Stimulated activated CD4-positive, alpha-beta T cell treated with anti-CD3 and anti-CD28 coated beads, TNF-alpha, amount 100 ng/mL, for 24 hours (primary cell): ENCODE data around the gene CD248.
"Not testable (repeated sequence)": the region's sequence is repeated elsewhere in the genome, so short reads cannot be mapped to it uniquely, and the experiment has no call there.

Source experiments
- DNase-seq, 3 experiments: peaks; one replicate each; pipeline ENCODE4 v3.0.0-alpha.2; 2020; ENCODE audit warnings: low read depth in 3 of 3

Gene CD248

GRCh38 chr11:66316849-66317251, at the start of gene CD248:
CD248 (minus strand) TSS chr11:66317044; CDS start chr11:66317027, 17 bp downstream.
- DNase-seq, result no peak

GRCh38 chr11:66365711-66366619, 49.1 kb upstream of the CD248 start:
- no peak for DNase-seq

- DNase-seq, result no peak
Observed at GRCh38 chr11:66365166-66365565, 48.3 kb upstream of the CD248 start.

GRCh38 chr11:66363805-66364535, 47.1 kb upstream of the CD248 start:
- peak; percentile 40 to 79 (median 54) for DNase-seq

- DNase-seq, result no peak
Observed at GRCh38 chr11:66363187-66363601, 46.4 kb upstream of the CD248 start.

GRCh38 chr11:66362481-66363147, 45.8 kb upstream of the CD248 start:
- no peak for DNase-seq

- DNase-seq, result no peak
Observed at GRCh38 chr11:66361502-66361941, 44.7 kb upstream of the CD248 start.

GRCh38 chr11:66360406-66361073, 43.7 kb upstream of the CD248 start:
- DNase-seq, result no peak

- no peak for DNase-seq
Observed at GRCh38 chr11:66359662-66360087, 42.8 kb upstream of the CD248 start.

GRCh38 chr11:66350560-66351235, 33.9 kb upstream of the CD248 start:
- DNase-seq, result not testable (repeated sequence)

GRCh38 chr11:66349084-66349386, 32.2 kb upstream of the CD248 start:
- no peak for DNase-seq

- peak; percentile 72 to 88 (median 73) for DNase-seq
Observed at GRCh38 chr11:66347425-66348276, 30.8 kb upstream of the CD248 start, which contains the start of gene B4GAT1. B4GAT1 (minus strand) TSS chr11:66347629; CDS start chr11:66347545, 84 bp downstream.

GRCh38 chr11:66346476-66347424, 29.9 kb upstream of the CD248 start:
- DNase-seq, result no peak

- no peak for DNase-seq
Observed at GRCh38 chr11:66345316-66345649, 28.4 kb upstream of the CD248 start.

- peak; percentile 92 to 97 (median 95) for DNase-seq
Observed at GRCh38 chr11:66344550-66345315, 27.9 kb upstream of the CD248 start, which contains the start of gene BRMS1. BRMS1 (minus strand) TSS chr11:66345104; CDS start chr11:66342234, 2,870 bp downstream.

GRCh38 chr11:66343176-66343575, 26.3 kb upstream of the CD248 start:
- no peak for DNase-seq

GRCh38 chr11:66341502-66342126, 24.8 kb upstream of the CD248 start:
- no peak for DNase-seq
